Muscle of back (tissue), 13 donors: ENCODE data around the gene OR4C6. TPM values are rescaled to one million over a fixed set of nuclear protein-coding genes. Genes with fewer than 3 reads are reported as not detected.

Source experiments
- DNase-seq, 3 donors: peaks; one replicate each; pipeline versions ENCODE4 v3.0.0 to v3.0.0-alpha.2; 2013
- long read RNA-seq, 9 donors: transcript quantifications; one replicate each; lab custom pipeline, GENCODE V29; 2026
- polyA plus RNA-seq, 10 donors: library from polyadenylated mRNA; unstranded; fragments of 120-200 nt; gene quantifications; one replicate each; pipeline ENCODE4 v1.2.1, GENCODE V29; 2013; ENCODE audit not compliant: insufficient read length in 10 of 10

OR4C6 gene
- not detected for polyA plus RNA-seq
- long read RNA-seq, donor 1, result 0 reads
- long read RNA-seq, donor 2, result 0 reads
- long read RNA-seq, donor 3, result 0 reads
- long read RNA-seq, donor 4, result 0 reads
- long read RNA-seq, donor 5, result 0 reads
- long read RNA-seq, donor 6, result 0 reads
- long read RNA-seq, donor 7, result 0 reads
- long read RNA-seq, donor 8, result 0 reads
- long read RNA-seq, donor 9, result 0 reads

DNA sequence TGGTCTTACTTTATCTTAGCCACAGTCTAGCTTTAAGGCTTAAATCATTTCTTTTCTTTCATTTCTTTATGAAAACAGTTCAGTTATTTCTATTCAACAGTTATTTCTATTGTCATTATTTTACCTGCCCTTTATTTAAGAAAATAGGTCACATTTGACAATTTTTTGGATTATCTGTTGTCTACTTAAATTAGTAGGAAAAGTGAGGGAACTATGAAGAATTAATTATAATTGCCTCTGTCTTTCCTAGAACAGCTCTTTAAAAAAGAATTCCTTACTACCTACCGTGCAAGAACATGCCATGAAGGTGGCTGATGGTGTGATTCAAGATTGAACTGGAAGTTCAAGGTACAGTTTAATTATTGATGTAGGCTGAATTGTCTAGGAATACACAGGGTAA lies at the start of gene OR4C6:
OR4C6 (plus strand) TSS at position 301 of the 400 bp plus-strand sequence. CDS start 2,966 bp downstream, outside the sequence.
- no peak for DNase-seq

DNA sequence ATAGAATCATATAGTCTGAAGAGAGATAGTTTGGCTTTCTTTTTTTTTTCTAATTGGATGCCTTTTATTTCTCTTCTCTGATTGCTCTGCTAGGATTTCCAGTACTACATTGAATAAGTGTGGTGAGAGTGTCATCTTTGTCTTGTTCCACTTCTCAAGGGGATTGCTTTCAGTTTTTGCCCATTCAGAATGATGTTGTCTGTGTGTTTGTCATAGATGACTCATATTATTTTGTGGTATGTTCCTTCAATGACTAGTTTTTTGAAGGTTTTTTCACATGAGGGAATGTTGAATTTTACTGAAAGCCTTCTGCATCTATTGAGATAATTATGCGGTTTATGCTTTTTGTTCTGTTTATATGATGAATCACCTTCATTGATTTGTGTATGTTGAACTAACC lies 37.5 kb upstream of the OR4C6 start:
- no peak for DNase-seq

DNA sequence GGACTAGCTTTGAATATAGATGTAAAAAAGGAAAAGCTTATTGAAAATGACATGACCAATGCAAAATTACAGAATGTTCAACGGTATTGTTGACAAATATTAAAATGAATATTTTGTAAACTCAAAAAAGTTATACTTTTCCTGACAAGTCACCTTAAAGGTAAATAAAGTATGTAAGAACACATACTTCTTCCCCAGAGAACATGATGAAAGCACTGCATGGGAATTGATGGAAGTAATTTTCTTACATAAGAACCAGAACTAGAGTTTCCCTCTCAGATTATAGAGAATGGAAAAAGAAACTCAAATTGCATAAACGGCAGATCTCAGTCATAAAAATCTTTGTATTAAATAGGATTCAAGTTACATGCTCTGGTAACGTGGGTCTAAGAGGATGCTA lies 27.2 kb upstream of the OR4C6 start, which contains the start of gene OR4P4:
OR4P4 (plus strand) TSS at position 301 of the 400 bp plus-strand sequence.
- no peak for DNase-seq

DNA sequence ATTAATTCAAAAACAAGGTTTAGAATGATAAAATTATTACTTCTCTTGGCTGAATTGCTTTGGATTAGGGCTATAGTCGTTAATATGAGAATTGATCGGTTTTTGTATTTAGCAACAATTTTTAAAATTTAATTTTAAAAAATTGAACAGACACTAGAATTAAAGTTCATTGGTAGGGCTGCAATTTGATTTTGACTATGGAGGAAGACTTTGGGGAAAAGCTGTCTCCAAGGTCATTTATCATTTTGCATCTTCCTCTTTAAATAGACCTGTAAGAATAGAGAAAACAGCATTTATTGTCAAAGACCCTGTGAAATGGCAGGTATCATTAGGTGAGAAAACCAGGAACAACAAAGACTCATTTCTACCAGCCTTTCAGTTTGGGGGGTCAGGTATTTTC lies 14.0 kb upstream of the OR4C6 start, which contains the start of gene OR4S2:
OR4S2 (plus strand) TSS at position 301 of the 400 bp plus-strand sequence. CDS start 2,577 bp downstream, outside the sequence.
- DNase-seq, result no peak

DNA sequence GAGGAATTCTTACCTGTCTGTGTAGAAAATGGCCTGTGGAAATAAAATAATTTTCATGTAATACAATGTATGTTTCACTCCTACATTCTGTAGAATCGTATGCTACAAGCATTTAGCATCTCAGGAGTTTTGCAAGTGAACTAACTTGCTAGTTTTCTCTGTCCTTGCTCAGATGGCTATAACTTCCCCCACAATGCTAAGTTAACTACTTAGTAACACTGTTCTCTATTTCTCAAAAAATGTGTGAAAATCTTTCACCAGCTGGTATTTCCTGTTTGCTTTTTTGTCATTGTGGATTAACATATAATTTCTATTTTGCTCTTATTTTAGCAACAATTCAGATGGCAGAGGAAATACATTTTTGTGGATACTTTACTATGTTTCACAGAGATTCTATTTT lies 9.4 kb upstream of the OR4C6 start:
- DNase-seq, result no peak

DNA sequence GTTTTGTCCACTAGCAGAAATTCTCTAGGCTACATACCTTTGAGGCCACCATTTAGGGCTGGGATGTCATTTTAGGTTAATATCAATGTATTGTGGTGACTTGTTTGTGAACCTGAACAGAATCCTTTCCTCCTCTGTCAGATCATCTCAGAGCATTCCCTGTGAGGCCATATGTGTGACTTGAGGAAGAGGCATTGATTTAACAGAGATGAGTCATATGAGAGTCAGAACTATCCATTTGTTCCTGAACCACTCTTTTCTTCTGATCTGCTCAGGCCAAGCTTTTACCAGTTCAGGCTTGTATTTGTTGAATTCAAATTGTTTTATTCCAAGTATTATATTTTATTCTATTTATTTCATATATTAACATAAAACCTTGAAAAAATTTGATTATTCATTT lies 6.9 kb upstream of the OR4C6 start:
- no peak for DNase-seq

DNA sequence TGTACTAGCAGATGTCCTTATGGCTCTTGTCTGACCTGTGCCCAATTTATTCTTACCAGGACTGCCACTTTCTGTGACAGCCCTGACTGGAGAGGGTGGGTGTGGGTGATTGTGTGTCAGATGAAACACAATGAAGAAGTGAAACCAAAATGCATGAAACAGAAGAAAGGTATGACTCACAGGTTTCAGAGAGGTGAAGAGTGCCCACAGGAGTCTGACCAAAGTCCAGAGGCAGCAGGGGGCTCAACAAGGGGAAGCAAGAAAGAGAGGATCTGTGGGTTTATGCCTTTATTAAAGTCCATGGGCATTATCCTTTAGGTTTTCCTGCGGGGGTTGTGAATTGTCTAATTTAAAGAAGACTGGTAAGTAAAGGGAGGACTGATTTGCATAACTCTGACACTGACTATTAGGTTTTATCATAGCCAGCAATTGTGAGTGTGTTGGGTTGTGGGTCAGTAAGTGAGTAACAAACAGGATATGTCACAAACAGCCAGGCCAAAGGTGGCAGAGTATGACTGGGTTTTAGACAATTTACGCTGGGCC lies 3.9 kb upstream of the OR4C6 start:
- no peak for DNase-seq

DNA sequence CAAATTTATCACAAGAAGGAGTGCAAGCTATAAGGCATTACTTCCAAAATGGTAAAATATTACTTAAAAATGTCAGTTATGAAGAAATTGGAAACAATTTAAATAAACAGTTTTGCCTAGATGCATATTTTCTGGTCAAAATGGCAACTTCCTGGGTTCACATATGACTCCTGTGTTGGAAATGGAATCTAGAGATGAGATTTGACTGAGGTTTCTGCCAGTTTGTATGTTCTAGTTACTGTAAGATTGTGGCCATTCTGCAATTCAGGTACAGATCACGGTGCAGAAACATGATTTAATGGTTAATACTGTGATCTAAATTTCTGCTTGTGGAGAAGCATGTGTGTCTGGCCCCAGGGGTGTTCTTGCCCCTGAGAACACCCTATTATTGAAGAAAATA lies 3.4 kb upstream of the OR4C6 start:
- no peak for DNase-seq

DNA sequence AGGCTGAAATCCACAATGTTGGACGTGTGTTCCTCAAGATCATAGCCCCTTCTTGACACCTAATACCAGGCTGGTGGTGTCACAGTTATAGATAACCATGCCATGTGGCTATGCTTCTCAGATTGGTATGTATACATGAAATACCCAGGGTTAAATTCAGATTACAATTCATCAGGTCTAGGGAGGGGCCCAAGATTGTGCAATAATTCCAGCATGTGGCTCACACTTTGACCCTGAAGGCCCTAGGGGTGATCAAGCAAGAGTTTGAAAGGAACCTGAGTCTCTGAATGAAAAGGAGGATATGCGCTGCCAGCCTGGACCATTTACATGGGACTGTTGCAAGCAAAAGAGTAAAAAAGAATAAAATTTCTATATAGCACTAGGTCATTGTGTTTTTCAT lies 7.4 kb downstream of the OR4C6 start:
- no peak for DNase-seq

DNA sequence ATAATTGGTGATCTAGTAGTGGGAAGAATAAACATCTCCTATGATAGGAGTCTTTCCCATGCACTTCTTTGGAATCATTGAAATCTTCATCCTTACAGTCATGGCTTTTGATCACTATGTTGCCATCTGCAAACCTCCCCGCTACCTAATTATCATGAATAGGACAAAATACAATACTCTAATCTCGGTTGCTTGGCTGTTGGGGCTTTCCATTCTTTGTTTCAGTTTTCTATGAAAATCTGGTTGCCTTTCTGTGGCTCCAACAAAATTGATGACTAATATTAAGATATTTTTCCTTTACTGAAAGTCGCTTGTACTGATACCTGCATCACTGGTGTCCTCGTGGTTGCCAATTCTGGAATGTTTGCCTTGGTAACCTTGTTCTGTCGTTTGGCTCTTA lies 11.9 kb downstream of the OR4C6 start:
- no peak for DNase-seq

DNA sequence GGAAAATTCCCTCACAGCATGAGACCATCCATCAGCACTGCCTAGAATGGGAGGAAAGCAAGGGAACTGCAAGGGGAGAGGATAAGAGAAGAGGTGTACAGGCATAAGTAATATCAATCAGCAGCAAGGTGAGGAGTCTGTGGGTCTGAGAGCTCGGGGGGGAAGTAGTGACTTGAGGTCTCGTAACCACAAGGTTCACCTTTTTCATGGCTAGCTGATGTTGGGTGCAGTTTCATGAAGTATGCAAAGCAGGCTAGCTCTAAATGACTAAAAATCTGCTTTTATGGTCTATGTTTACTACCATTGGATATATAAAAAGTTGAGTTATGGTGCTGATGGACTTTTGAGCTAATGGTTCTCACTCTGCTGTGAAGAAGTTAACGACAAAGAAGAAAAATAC lies 35.8 kb downstream of the OR4C6 start:
- DNase-seq, result no peak

DNA sequence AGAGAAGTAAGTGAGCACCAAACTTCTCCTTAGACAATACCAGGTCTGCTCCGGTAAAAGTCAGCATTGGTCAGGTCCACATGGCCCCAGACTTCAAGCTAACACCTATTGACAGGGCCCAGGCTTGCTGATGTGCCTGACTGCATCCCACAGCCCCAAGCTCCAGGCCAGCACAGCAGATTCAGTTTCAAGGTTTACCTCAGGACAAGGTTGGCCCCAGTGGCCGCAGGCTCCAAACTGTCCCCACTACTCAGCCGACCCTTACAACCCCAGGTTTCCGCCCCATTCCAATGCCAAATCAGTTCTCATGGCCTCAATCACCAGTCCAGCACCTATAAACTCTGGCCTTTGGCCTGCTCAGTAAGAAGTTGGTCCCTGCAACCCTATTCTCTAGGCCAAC lies 39.4 kb downstream of the OR4C6 start:
- no peak for DNase-seq

DNA sequence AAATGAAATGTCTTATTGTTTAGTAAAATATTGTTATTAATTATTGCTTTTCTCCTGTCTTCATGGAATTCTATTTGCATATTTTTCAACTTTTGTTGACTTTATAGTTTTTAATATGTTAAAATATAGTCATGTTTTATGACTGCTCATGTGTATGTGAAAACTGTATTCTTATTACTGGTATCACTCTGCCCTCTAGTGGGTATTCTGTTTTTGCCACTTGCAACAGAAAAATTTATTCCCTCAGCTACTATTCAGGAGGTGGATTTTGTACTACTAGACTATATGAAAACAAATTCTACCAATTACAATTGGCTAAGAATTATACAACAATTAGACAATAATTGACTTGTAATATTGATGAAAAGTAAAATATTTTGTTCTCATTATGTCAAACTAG lies 45.0 kb downstream of the OR4C6 start:
- DNase-seq, result no peak

DNA sequence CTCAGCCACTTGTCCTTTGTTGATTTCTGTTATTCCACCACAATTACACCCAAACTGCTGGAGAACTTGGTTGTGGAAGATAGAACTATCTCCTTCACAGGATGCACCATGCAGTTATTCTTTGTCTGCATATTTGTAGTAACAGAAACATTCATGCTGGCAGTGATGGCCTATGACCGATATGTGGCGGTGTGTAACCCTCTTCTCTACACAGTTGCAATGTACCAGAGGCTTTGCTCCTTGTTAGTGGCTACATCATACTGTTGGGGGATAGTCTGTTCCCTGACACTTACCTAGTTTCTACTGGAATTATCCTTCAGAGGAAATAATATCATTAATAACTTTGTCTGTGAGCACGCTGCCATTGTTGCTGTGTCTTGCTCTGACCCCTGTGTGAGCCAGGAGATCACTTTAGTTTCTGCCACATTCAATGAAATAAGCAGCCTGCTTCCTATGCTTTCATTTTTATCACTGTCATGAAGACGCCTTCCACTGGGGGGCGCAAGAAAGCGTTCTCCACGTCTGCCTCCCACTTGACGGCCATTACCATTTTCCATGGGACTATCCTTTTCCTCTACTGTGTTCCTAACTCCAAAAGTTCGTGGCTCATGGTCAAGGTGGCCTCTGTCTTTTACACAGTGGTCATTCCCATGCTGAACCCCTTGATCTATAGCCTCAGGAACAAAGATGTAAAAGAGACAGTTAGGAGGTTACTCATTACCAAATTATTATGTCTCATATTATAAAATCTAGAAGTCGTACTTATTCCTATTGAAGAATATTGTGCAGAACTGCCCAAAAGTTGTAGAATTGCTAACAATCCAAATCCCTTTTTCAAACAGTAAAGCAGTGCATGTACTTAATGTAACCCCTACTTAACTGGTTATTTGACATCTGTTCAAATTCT lies 53.2 kb downstream of the OR4C6 start:
- no peak for DNase-seq

Other genes starting within 250 kb of the OR4C6 start
- gene OR4C15, start 107.7 kb upstream of the OR4C6 start, polyA plus RNA-seq, result not detected
- gene OR4C16, start 90.1 kb upstream of the OR4C6 start, polyA plus RNA-seq, result not detected
- gene OR4C11, start 54.6 kb upstream of the OR4C6 start, polyA plus RNA-seq, result not detected
- gene OR4P4, start 27.1 kb upstream of the OR4C6 start, polyA plus RNA-seq, result under 1 TPM in 7 of 10 donors, not detected in 3; 0.07 to 0.13 (median 0.11) TPM
- gene OR4S2, start 13.9 kb upstream of the OR4C6 start, polyA plus RNA-seq, result not detected
- gene OR5D13, start 111.2 kb downstream of the OR4C6 start, polyA plus RNA-seq, result not detected
- gene OR5D14, start 133.4 kb downstream of the OR4C6 start, polyA plus RNA-seq, result not detected
- gene OR5L1, start 149.2 kb downstream of the OR4C6 start, polyA plus RNA-seq, result not detected
- gene OR5D18, start 157.4 kb downstream of the OR4C6 start, polyA plus RNA-seq, result not detected
- gene OR5L2, start 165.0 kb downstream of the OR4C6 start, polyA plus RNA-seq, result not detected
- gene OR5D16, start 176.6 kb downstream of the OR4C6 start, polyA plus RNA-seq, result not detected
- gene TRIM51, start 221.1 kb downstream of the OR4C6 start, polyA plus RNA-seq, result not detected